ENCODE data around the gene TLX1. TPM values are rescaled to one million over a fixed set of nuclear protein-coding genes. Genes with fewer than 3 reads are reported as not detected.

The TLX1 gene
- polyA plus RNA-seq, 6 donors from 2014 or later: not detected

DNA sequence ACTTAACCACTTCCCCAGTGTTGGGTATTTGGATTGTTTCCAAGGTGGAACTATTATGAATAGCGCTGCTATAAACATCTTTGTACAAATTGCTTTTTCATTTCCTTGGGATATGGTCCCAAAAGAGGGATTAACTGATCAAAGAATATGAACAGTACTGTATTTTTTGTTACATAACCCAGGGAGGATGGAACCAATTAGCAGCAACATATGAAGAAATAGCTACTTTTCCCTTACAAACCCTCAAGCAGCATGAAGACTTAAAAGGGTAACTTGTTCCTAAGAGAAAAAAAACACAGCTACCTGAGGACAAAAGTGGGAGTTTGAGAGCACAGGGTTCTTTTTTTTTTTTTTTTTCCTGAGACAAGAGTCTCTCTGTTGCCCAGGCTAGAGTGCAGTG, 13.1 kb upstream of the TLX1 start:
- no peaks in the 10 kb centered on the region for H3K36me3 Mint-ChIP-seq
- peaks cover 64 to 76% (median 72%) of the 10 kb centered on the region in 3 donors for H3K27me3 Mint-ChIP-seq
- H3K9me3 Mint-ChIP-seq: no peaks in the 10 kb centered on the region
- H3K4me1 Mint-ChIP-seq: peaks cover 23 to 34% (median 26%) of the 10 kb centered on the region in 3 donors
- ATAC-seq (ENCODE audit: low read depth in 2 of 2): no peak
- no peak overlapping the region for H3K27ac Mint-ChIP-seq
- DNase-seq: no peak
- H3K4me3 Mint-ChIP-seq: no peak overlapping the region

DNA sequence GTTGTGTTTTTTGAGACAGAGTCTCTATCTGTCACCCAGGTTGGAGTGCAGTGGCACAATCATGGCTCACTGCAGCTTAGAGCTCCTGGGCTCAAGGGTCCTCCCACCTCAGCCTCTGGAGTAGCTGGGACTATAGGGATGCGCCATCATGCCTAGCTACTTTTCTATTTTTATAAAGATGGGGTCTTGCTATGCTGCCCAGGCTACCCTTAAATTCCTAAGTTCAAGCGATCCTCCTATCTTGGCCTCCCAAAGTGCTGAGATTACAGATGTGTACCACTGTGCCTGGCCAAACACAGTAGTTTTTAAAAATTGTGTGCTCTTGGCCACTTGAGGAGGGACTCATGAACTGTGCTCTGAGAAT, 10.6 kb upstream of the TLX1 start:
- Mint-ChIP-seq H3K4me3 (peak overlapping the region; percentile 89 to 99 (median 96)), H3K27me3 (peaks cover 58 to 81% (median 68%) of the 10 kb centered on the region in 3 donors), H3K27ac (peak overlapping the region in 2 of 6 donors; percentile 63 to 71), H3K4me1 (peaks cover 26 to 35% (median 34%) of the 10 kb centered on the region in 3 donors), H3K9me3 (peaks cover 0 to 3% (median 0%) of the 10 kb centered on the region in 7 donors), H3K36me3 (peaks cover 0 to 5% of the 10 kb centered on the region in 2 donors)
- DNase-seq (no peak), ATAC-seq (ENCODE audit: low read depth in 2 of 2) (no peak)

DNA sequence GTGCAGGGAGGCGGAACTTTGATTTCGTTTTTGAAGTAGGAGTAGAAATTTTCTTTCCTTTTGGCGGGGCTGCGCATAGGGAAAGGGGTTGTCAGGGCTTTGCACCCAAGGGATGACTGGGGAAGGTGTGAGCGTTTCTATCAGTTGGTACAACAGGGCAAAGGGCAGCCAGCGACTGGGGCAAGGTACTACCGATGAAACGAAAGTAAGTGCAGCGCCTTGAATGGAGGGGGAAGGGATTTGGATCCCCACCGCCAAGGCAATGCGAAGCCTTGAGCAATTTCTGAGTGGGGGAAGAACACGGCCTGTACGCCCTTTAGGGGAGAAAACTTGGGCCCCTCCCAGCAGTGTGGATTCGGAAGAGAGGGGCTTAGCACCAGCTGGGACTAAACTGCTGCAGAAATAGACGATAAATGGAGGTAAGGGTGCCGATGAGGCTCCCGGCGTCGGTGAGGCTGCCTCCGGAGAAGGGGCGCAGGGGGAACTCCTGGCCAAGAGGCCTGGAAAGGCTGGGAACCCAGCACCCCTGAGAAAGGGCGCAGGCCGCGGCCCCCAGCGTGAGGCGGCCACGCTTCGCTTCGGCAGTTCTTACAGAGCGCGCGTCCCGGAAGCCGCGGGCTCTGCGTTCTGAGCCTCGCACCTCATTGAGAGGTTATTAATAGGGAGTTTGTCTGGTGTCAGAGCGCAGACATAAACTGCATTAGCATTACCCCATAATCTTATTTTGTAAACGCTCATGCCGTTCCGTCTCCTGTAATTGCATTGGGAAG, 10.0 kb upstream of the TLX1 start:
- peak; percentile 38 for DNase-seq
- peaks cover 58 to 83% (median 71%) of the 10 kb centered on the region in 3 donors for H3K27me3 Mint-ChIP-seq

GRCh38 chr10:101121654-101122031, 9.5 kb upstream of the TLX1 start:
- H3K27ac Mint-ChIP-seq: no peak overlapping the region

More for the DNA sequence above, 10.0 kb upstream of the TLX1 start:
- peak; percentile 90 to 91 for ATAC-seq (ENCODE audit: low read depth in 2 of 2)
- peaks cover 26 to 35% (median 34%) of the 10 kb centered on the region in 3 donors for H3K4me1 Mint-ChIP-seq
- peak overlapping the region; percentile 89 to 99 (median 96) for H3K4me3 Mint-ChIP-seq
- H3K27ac Mint-ChIP-seq: peak overlapping the region in 4 of 6 donors; percentile 63 to 97 (median 71)
- peaks cover 0 to 3% (median 0%) of the 10 kb centered on the region in 7 donors for H3K9me3 Mint-ChIP-seq
- H3K36me3 Mint-ChIP-seq: peaks cover 0 to 5% of the 10 kb centered on the region in 2 donors

DNA sequence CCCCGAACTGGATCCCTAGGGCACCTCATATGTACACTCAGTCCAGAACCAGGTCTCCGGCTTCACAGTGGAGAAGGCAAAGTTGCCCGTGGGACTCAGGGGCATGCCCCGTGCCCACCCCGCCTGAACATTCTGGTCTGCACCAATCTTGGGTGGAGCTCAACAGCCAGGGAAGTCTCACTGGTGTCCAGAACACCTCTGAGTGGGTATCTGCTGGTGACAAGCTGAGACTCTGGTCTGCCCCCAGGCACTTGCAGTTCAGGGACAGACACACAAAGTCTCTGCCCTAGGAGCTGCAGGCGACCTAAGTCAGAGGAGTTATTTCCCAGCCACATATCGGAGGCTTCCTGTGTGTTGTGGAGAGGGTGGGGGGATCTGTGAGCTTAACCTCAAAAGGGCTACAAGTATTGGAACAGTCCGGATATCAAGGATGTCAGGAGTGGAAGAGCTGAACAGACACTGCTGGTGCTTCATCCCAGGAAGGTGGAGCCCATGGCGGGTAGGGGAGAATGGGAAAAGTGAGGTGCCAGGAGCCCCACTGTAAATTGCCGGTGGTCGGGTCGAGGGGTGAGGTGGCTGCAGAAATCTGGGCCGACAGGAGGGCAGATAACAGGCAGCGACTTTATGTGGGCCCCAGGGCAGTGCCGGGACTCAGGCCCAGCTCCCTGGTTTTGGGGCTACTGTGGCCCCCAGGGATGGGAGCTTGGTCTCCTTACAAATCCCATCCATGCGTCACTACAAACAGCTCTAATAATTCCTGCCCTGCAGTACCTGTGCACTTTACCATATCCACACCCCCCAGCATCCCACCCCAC, 8.6 kb upstream of the TLX1 start:
- peaks cover 0 to 3% (median 0%) of the 10 kb centered on the region in 7 donors for H3K9me3 Mint-ChIP-seq
- peak overlapping the region; percentile 36 to 98 (median 67) for H3K4me3 Mint-ChIP-seq
- DNase-seq: no peak
- H3K36me3 Mint-ChIP-seq: peaks cover 0 to 5% of the 10 kb centered on the region in 2 donors
- no peak for ATAC-seq (ENCODE audit: low read depth in 2 of 2)
- peaks cover 26 to 35% (median 34%) of the 10 kb centered on the region in 3 donors for H3K4me1 Mint-ChIP-seq
- no peak overlapping the region for H3K27ac Mint-ChIP-seq
- H3K27me3 Mint-ChIP-seq: peaks cover 63 to 91% (median 77%) of the 10 kb centered on the region in 3 donors

More at GRCh38 chr10:101121654-101122031, 9.5 kb upstream of the TLX1 start:
- peak; percentile 8 to 19 for ATAC-seq (ENCODE audit: low read depth in 2 of 2)
- Mint-ChIP-seq H3K4me3 (peak overlapping the region; percentile 89 to 99 (median 96)), H3K4me1 (peaks cover 26 to 35% (median 34%) of the 10 kb centered on the region in 3 donors), H3K27me3 (peaks cover 59 to 83% (median 71%) of the 10 kb centered on the region in 3 donors), H3K9me3 (peaks cover 0 to 3% (median 0%) of the 10 kb centered on the region in 7 donors), H3K36me3 (peaks cover 0 to 5% of the 10 kb centered on the region in 2 donors)
- no peak for DNase-seq

GRCh38 chr10:101123085-101123814, 7.8 kb upstream of the TLX1 start:
- Mint-ChIP-seq H3K4me3 (peak overlapping the region in 7 of 8 donors; percentile 55 to 98 (median 79)), H3K27me3 (peaks cover 64 to 89% (median 76%) of the 10 kb centered on the region in 3 donors), H3K9me3 (peaks cover 0 to 3% (median 0%) of the 10 kb centered on the region in 7 donors), H3K27ac (no peak overlapping the region), H3K4me1 (peaks cover 26 to 35% (median 34%) of the 10 kb centered on the region in 3 donors), H3K36me3 (peaks cover 0 to 5% of the 10 kb centered on the region in 2 donors)
- DNase-seq: no peak
- ATAC-seq (ENCODE audit: low read depth in 2 of 2): peak in 1 of 2 donors; percentile 17

- peaks cover 26 to 35% (median 34%) of the 10 kb centered on the region in 3 donors for H3K4me1 Mint-ChIP-seq
- peak in 1 of 2 donors; percentile 3 for ATAC-seq (ENCODE audit: low read depth in 2 of 2)
- no peak for DNase-seq
- peaks cover 66 to 90% (median 76%) of the 10 kb centered on the region in 3 donors for H3K27me3 Mint-ChIP-seq
- no peak overlapping the region for H3K27ac Mint-ChIP-seq
- H3K4me3 Mint-ChIP-seq: peak overlapping the region; percentile 11 to 89 (median 66)
- peaks cover 0 to 6% (median 0%) of the 10 kb centered on the region in 7 donors for H3K9me3 Mint-ChIP-seq
- H3K36me3 Mint-ChIP-seq: peaks cover 5% of the 10 kb centered on the region in 2 donors
Measured at GRCh38 chr10:101123815-101124617, 7.1 kb upstream of the TLX1 start.

DNA sequence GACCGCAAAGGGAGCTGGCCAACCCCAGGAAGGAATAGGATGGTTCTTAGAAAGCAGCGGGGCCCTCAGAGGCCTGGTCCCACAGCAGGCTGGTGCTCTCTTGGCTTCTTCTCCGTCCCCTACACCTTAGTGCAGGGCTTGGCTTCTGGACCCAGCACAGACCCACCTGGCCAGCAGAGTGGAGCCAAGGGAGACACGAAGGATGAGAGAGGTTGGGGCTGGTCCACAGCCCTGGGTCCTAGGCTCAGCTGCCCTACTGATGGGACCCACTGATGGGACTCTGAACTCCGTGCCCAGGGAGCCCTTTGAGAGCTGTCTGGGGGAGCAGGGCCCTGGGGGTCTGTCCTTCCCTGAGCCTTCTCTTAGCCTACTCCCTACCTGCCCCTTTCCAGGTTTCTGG, 6.2 kb upstream of the TLX1 start:
- DNase-seq (no peak), ATAC-seq (ENCODE audit: low read depth in 2 of 2) (no peak)
- no peak overlapping the region for H3K27ac Mint-ChIP-seq
- H3K36me3 Mint-ChIP-seq: peaks cover 5 to 10% of the 10 kb centered on the region in 2 donors
- H3K4me3 Mint-ChIP-seq: peak overlapping the region in 1 of 8 donors; percentile 25
- H3K9me3 Mint-ChIP-seq: peaks cover 0 to 6% (median 0%) of the 10 kb centered on the region in 7 donors
- H3K27me3 Mint-ChIP-seq: peaks cover 70 to 91% (median 80%) of the 10 kb centered on the region in 3 donors
- H3K4me1 Mint-ChIP-seq: peaks cover 26 to 35% (median 34%) of the 10 kb centered on the region in 3 donors

DNA sequence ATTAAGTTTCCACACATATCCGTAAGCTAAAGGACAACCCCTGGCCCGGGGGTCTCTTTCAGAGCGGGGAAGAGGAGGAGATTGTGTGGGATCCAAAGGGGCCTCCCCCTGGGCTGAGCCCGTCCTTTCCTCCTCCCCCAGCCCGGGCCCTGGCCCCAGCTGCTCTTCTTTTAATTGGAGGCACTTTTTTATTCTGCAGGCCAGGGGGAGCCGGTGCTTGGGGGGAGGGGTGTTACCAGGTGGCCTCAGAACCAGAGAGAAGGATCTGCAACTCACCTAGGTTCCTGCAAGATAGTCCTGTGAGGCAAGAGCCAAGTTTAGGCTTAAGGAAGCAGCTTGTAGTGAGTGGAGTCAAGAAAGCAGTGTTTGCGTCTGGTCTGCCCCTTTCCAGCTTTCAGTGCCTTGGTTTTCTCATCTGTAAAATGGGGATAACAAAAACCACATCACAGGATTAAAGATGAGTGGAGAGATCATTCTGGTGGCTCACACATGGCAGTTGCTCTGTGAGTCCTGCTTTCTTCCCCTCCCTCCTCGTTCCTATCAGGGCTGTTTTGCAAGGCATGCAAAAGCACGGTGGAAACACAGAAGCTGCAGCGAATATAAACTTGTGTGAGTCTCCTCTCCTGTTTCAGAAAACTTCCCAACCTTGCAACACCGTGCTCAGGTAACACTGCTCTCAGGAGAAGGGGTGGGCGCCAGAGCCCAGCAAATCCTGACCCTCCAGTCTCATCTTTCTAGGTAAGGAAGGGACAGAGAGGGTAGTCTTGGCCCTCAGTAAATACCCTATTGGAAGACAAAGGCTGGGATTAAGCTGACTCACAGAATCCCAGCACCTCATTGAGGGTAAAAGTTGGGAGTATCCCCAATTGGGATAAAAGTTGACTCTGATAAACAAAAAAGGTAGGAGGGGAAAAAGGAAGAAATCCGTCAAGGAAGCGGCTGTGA, 4.1 kb upstream of the TLX1 start:
- Mint-ChIP-seq H3K27ac (no peak overlapping the region), H3K4me3 (no peak overlapping the region), H3K27me3 (peaks cover 70 to 91% (median 83%) of the 10 kb centered on the region in 3 donors), H3K4me1 (peaks cover 18 to 30% (median 25%) of the 10 kb centered on the region in 3 donors), H3K36me3 (peaks cover 5 to 10% of the 10 kb centered on the region in 2 donors), H3K9me3 (peaks cover 0 to 6% (median 0%) of the 10 kb centered on the region in 7 donors)
- ATAC-seq (ENCODE audit: low read depth in 2 of 2) (no peak), DNase-seq (no peak)

GRCh38 chr10:101130141-101130540, 959 bp upstream of the TLX1 start:
- Mint-ChIP-seq H3K27me3 (peaks cover 77 to 88% (median 88%) of the 10 kb centered on the region in 3 donors), H3K4me1 (peaks cover 27 to 41% (median 34%) of the 10 kb centered on the region in 3 donors), H3K36me3 (peaks cover 0 to 10% of the 10 kb centered on the region in 2 donors), H3K4me3 (peak overlapping the region in 3 of 8 donors; percentile 13 to 70 (median 31)), H3K27ac (no peak overlapping the region), H3K9me3 (peaks cover 0 to 4% (median 0%) of the 10 kb centered on the region in 7 donors)
- no peak for DNase-seq
- no peak for ATAC-seq (ENCODE audit: low read depth in 2 of 2)

Measured in naive B cell (primary cell).